ENCODE data around the gene TMEM201. TPM values are rescaled to one million over a fixed set of nuclear protein-coding genes. Genes with fewer than 3 reads are reported as not detected.

Gene TMEM201
- polyA plus RNA-seq, 2 of the 4 experiments (the other 2 are of a cell fraction), result 1.9 to 8.7 TPM

- TF ChIP-seq RNF2 (IDR thresholded peaks at IDR 0.05; ENCODE audit: borderline replicate concordance, low read depth) (no peak), BHLHE40 (IDR thresholded peaks at IDR 0.05; ENCODE audit: low read depth, low read length) (peak; percentile 57; the same call in 1 of the 2 replicates), USF2 (IDR thresholded peaks at IDR 0.05) (peak; percentile 82), FOSL2 (IDR thresholded peaks at IDR 0.05) (no peak), FOSL2 (CRISPR knock-in tag; IDR thresholded peaks at IDR 0.05) (0 out of 2 replicates have a peak, but pooled peaks have one; percentile 7), MYC (IDR thresholded peaks at IDR 0.05; ENCODE audit: borderline replicate concordance, low read length) (peak; percentile 67; the same call in 1 of the 2 replicates), CHD2 (IDR thresholded peaks at IDR 0.05; ENCODE audit: low read length, partially characterized antibody) (peak; percentile 81), BCL3 (IDR thresholded peaks at IDR 0.05) (peak; percentile 50; the same call in 1 of the 3 replicates), FOSB (CRISPR knock-in tag; IDR thresholded peaks at IDR 0.05) (no peak), JUN (IDR thresholded peaks at IDR 0.05) (peak in 1 of 2 experiments; percentile 63; a peak in 2 of 5 replicates)
Measured at GRCh38 chr1:9539165-9539828, 49.4 kb upstream of the TMEM201 start, which contains the start of gene SLC25A33 (continued).

- H3K4me3 ChIP-seq, result peak overlapping the region; percentile 93
- peaks cover 10% of the 10 kb centered on the region; the same call in 2 of the 3 replicates for H3K4me1 ChIP-seq
- peak overlapping the region; percentile 93 for H3K4me2 ChIP-seq
- ATAC-seq, result peak; percentile 71 to 77
- H3K9me3 ChIP-seq, result no peaks in the 10 kb centered on the region
- TF ChIP-seq JUNB (IDR thresholded peaks at IDR 0.05) (no peak), FOXS1 (CRISPR knock-in tag; IDR thresholded peaks at IDR 0.05) (no peak), EP300 (IDR thresholded peaks at IDR 0.05) (no peak), REST (IDR thresholded peaks at IDR 0.05) (no peak), JUN (IDR thresholded peaks at IDR 0.05) (peak in 1 of 2 experiments; percentile 8; a peak in 1 of 5 replicates)
- no peak for FAIRE-seq
- CTCF ChIA-PET, result interaction anchor here (1.6 kb wide), 1 partner anchor 32 kb away, joined by 3 read pairs; no protein-coding TSS in a partner anchor
- WGBS (ENCODE audit: missing lambda C conversion rate), result 41% methylated on average over 10 of the region's 61 CpGs
- POLR2A ChIA-PET, result interaction anchor here (0.6 to 1.5 kb wide), 3 partner anchors 11 to 960 kb away, joined by 3 to 4 read pairs (median 4); no protein-coding TSS in a partner anchor
- DNase-seq (ENCODE audit: low read depth in 1 of 2, low spot score in 1 of 2), result peak; percentile 46 to 53
- H3K27ac ChIP-seq, result peak overlapping the region; percentile 74 to 89
Measured at GRCh38 chr1:9539829-9540550, 48.7 kb upstream of the TMEM201 start.

- ATAC-seq (no peak), FAIRE-seq (no peak), DNase-seq (ENCODE audit: low read depth in 1 of 2, low spot score in 1 of 2) (no peak)
- ChIA-PET POLR2A (no interaction called here), CTCF (no interaction called here)
- H3K27ac ChIP-seq, result no peak overlapping the region
- 75% methylated on average over 3 of the region's 3 CpGs for WGBS (ENCODE audit: missing lambda C conversion rate)
- H3K9me3 ChIP-seq, result no peaks in the 10 kb centered on the region
- H3K4me3 ChIP-seq, result no peak overlapping the region
- H3K4me1 ChIP-seq, result peaks cover 10% of the 10 kb centered on the region; the same call in 2 of the 3 replicates
- H3K4me2 ChIP-seq, result no peak overlapping the region
- no peak for TF ChIP-seq SMC3 (IDR thresholded peaks at IDR 0.05)
- TF ChIP-seq FOSB (CRISPR knock-in tag; IDR thresholded peaks at IDR 0.05), result no peak
- TF ChIP-seq KDM1A (IDR thresholded peaks at IDR 0.05; ENCODE audit: low read depth), result no peak
- no peak for TF ChIP-seq REST (IDR thresholded peaks at IDR 0.05)
- no peak for TF ChIP-seq FOXS1 (CRISPR knock-in tag; IDR thresholded peaks at IDR 0.05)
- TF ChIP-seq EHMT2 (IDR thresholded peaks at IDR 0.05; ENCODE audit: low read depth), result no peak
- no peak for TF ChIP-seq JUN (IDR thresholded peaks at IDR 0.05)
- TF ChIP-seq ESRRA (IDR thresholded peaks at IDR 0.05; ENCODE audit: borderline replicate concordance, low read length), result no peak
- no peak for TF ChIP-seq CHD4 (IDR thresholded peaks at IDR 0.05; ENCODE audit: borderline replicate concordance)
- TF ChIP-seq RNF2 (IDR thresholded peaks at IDR 0.05; ENCODE audit: borderline replicate concordance, low read depth), result no peak
- no peak for TF ChIP-seq TFCP2L1 (CRISPR knock-in tag; IDR thresholded peaks at IDR 0.05)
- TF ChIP-seq ZNF302 (CRISPR knock-in tag; IDR thresholded peaks at IDR 0.05), result no peak
- no peak for TF ChIP-seq KDM5A (IDR thresholded peaks at IDR 0.05)
- no peak for TF ChIP-seq JUNB (IDR thresholded peaks at IDR 0.05)
Measured at GRCh38 chr1:9542430-9542829, 46.3 kb upstream of the TMEM201 start.

All from A549 (cell line).